BLaER1 (cell line): Measurements from ENCODE around the gene NPTXR.

Experiments
- H3K27ac ChIP-seq: shearing (Covaris generic); formaldehyde crosslinking; 2 replicates; pipeline ENCODE4 v1.8.1; 2022
- H3K27me3 ChIP-seq: shearing (Covaris generic); formaldehyde crosslinking; 2 replicates; pipeline ENCODE4 v1.8.1; 2022
- H3K36me3 ChIP-seq: shearing (Covaris generic); formaldehyde crosslinking; 2 replicates; pipeline ENCODE4 v1.8.1; 2022
- H3K4me1 ChIP-seq: shearing (Covaris generic); formaldehyde crosslinking; 2 replicates; pipeline ENCODE4 v1.8.1; 2022
- H3K4me2 ChIP-seq: shearing (Covaris generic); formaldehyde crosslinking; 2 replicates; pipeline ENCODE4 v1.8.1; 2022
- H3K4me3 ChIP-seq: shearing (Covaris generic); formaldehyde crosslinking; 2 replicates; pipeline ENCODE4 v1.8.1; 2022
- H3K9ac ChIP-seq: shearing (Covaris generic); formaldehyde crosslinking; 2 replicates; pipeline ENCODE4 v1.8.1; 2022
- H3K9me3 ChIP-seq: shearing (Covaris generic); formaldehyde crosslinking; 2 replicates; pipeline ENCODE4 v1.8.1; 2022
- H4K20me1 ChIP-seq: shearing (Covaris generic); formaldehyde crosslinking; 2 replicates; pipeline ENCODE4 v1.8.1; 2022
- Cebpa-rat ChIP-seq: shearing (Covaris generic); IDR thresholded peaks from 2 replicates; pipeline ENCODE4 v1.8.1; 2022

Gene NPTXR

GRCh38 chr22:38842512-38843200, 1.2 kb downstream of the NPTXR start:
- Histone ChIP-seq H3K4me2 (peak overlapping the region; percentile 87), H3K27ac (peak overlapping the region; percentile 71), H3K4me1 (peaks cover 34% of the 10 kb centered on the region), H3K27me3 (no peaks in the 10 kb centered on the region; the same call in 1 of the 2 replicates), H3K9me3 (no peaks in the 10 kb centered on the region), H3K4me3 (peak overlapping the region; percentile 76), H3K36me3 (no peaks in the 10 kb centered on the region), H4K20me1 (peaks cover 31% of the 10 kb centered on the region), H3K9ac (peak overlapping the region; percentile 79)
- TF ChIP-seq Cebpa-rat: no peak

GRCh38 chr22:38841635-38842034, 2.2 kb downstream of the NPTXR start:
- no peak overlapping the region for H3K9ac ChIP-seq
- peaks cover 31% of the 10 kb centered on the region for H4K20me1 ChIP-seq
- H3K27ac ChIP-seq: no peak overlapping the region
- no peaks in the 10 kb centered on the region for H3K36me3 ChIP-seq
- TF ChIP-seq Cebpa-rat: no peak
- H3K4me3 ChIP-seq: no peak overlapping the region
- H3K27me3 ChIP-seq: no peaks in the 10 kb centered on the region; the same call in 1 of the 2 replicates
- peaks cover 34% of the 10 kb centered on the region for H3K4me1 ChIP-seq
- no peaks in the 10 kb centered on the region for H3K9me3 ChIP-seq
- H3K4me2 ChIP-seq: peak overlapping the region; percentile 87

- Histone ChIP-seq H3K4me3 (no peak overlapping the region), H3K4me2 (peak overlapping the region; percentile 51), H4K20me1 (peaks cover 31% of the 10 kb centered on the region), H3K36me3 (no peaks in the 10 kb centered on the region), H3K9me3 (no peaks in the 10 kb centered on the region), H3K9ac (no peak overlapping the region), H3K27me3 (no peaks in the 10 kb centered on the region; the same call in 1 of the 2 replicates), H3K27ac (no peak overlapping the region), H3K4me1 (peaks cover 34% of the 10 kb centered on the region)
- TF ChIP-seq Cebpa-rat: no peak
Observed at GRCh38 chr22:38841211-38841610, 2.6 kb downstream of the NPTXR start.

- Histone ChIP-seq H4K20me1 (peaks cover 34% of the 10 kb centered on the region), H3K4me3 (no peak overlapping the region), H3K9me3 (no peaks in the 10 kb centered on the region), H3K27me3 (no peaks in the 10 kb centered on the region; the same call in 1 of the 2 replicates), H3K4me1 (peaks cover 34% of the 10 kb centered on the region), H3K27ac (no peak overlapping the region), H3K9ac (no peak overlapping the region), H3K36me3 (no peaks in the 10 kb centered on the region), H3K4me2 (no peak overlapping the region)
- TF ChIP-seq Cebpa-rat: no peak
Observed at GRCh38 chr22:38840129-38840528, 3.7 kb downstream of the NPTXR start.

- Histone ChIP-seq H3K9ac (no peak overlapping the region), H3K4me1 (peaks cover 31% of the 10 kb centered on the region), H3K27ac (no peak overlapping the region), H3K27me3 (no peaks in the 10 kb centered on the region; the same call in 1 of the 2 replicates), H4K20me1 (peaks cover 37% of the 10 kb centered on the region), H3K4me3 (no peak overlapping the region), H3K9me3 (no peaks in the 10 kb centered on the region), H3K4me2 (no peak overlapping the region), H3K36me3 (no peaks in the 10 kb centered on the region)
- no peak for TF ChIP-seq Cebpa-rat
Observed at GRCh38 chr22:38839686-38840085, 4.1 kb downstream of the NPTXR start.

GRCh38 chr22:38837414-38837928, 6.4 kb downstream of the NPTXR start:
- Histone ChIP-seq H3K27me3 (no peaks in the 10 kb centered on the region), H3K9me3 (no peaks in the 10 kb centered on the region), H3K36me3 (no peaks in the 10 kb centered on the region), H3K4me3 (no peak overlapping the region), H4K20me1 (peaks cover 34% of the 10 kb centered on the region), H3K27ac (no peak overlapping the region), H3K4me1 (peaks cover 18% of the 10 kb centered on the region), H3K4me2 (no peak overlapping the region), H3K9ac (no peak overlapping the region)
- TF ChIP-seq Cebpa-rat: no peak

- H3K27ac ChIP-seq: no peak overlapping the region
Observed at GRCh38 chr22:38835888-38836301, 7.9 kb downstream of the NPTXR start.

GRCh38 chr22:38834991-38835390, 8.8 kb downstream of the NPTXR start:
- no peaks in the 10 kb centered on the region for H3K27me3 ChIP-seq
- no peaks in the 10 kb centered on the region for H3K36me3 ChIP-seq
- H3K9me3 ChIP-seq: no peaks in the 10 kb centered on the region
- no peak for TF ChIP-seq Cebpa-rat
- peaks cover 10% of the 10 kb centered on the region for H3K4me1 ChIP-seq
- no peak overlapping the region for H3K4me3 ChIP-seq
- no peak overlapping the region for H3K4me2 ChIP-seq
- H4K20me1 ChIP-seq: peaks cover 30% of the 10 kb centered on the region
- no peak overlapping the region for H3K27ac ChIP-seq
- H3K9ac ChIP-seq: no peak overlapping the region

More at GRCh38 chr22:38835888-38836301, 7.9 kb downstream of the NPTXR start:
- no peak overlapping the region for H3K9ac ChIP-seq
- H3K4me2 ChIP-seq: no peak overlapping the region
- peaks cover 9% of the 10 kb centered on the region for H3K4me1 ChIP-seq
- TF ChIP-seq Cebpa-rat: no peak
- H4K20me1 ChIP-seq: peaks cover 33% of the 10 kb centered on the region
- H3K4me3 ChIP-seq: no peak overlapping the region
- no peaks in the 10 kb centered on the region for H3K36me3 ChIP-seq
- no peaks in the 10 kb centered on the region for H3K9me3 ChIP-seq
- no peaks in the 10 kb centered on the region for H3K27me3 ChIP-seq

- peaks cover 10% of the 10 kb centered on the region for H3K4me1 ChIP-seq
- H3K4me3 ChIP-seq: no peak overlapping the region
- H3K9ac ChIP-seq: no peak overlapping the region
- H3K27me3 ChIP-seq: no peaks in the 10 kb centered on the region
- peaks cover 33% of the 10 kb centered on the region for H4K20me1 ChIP-seq
- no peak overlapping the region for H3K27ac ChIP-seq
- H3K9me3 ChIP-seq: no peaks in the 10 kb centered on the region
- no peak for TF ChIP-seq Cebpa-rat
- no peaks in the 10 kb centered on the region for H3K36me3 ChIP-seq
- H3K4me2 ChIP-seq: no peak overlapping the region
Observed at GRCh38 chr22:38834215-38834953, 9.4 kb downstream of the NPTXR start.

- TF ChIP-seq Cebpa-rat: no peak
- no peak overlapping the region for H3K4me3 ChIP-seq
- peaks cover 42% of the 10 kb centered on the region for H4K20me1 ChIP-seq
- no peak overlapping the region for H3K27ac ChIP-seq
- H3K36me3 ChIP-seq: no peaks in the 10 kb centered on the region
- H3K4me2 ChIP-seq: no peak overlapping the region
- no peak overlapping the region for H3K9ac ChIP-seq
- peaks cover 17% of the 10 kb centered on the region for H3K4me1 ChIP-seq
- H3K9me3 ChIP-seq: no peaks in the 10 kb centered on the region
- H3K27me3 ChIP-seq: no peaks in the 10 kb centered on the region
Observed at GRCh38 chr22:38833061-38833460, 10.8 kb downstream of the NPTXR start.
